ENCODE data around the gene COL8A2.

COL8A2 gene

GRCh38 chr1:36112823-36113222, 12.2 kb downstream of the COL8A2 start:
- no peak for DNase-seq (ENCODE audit: low spot score)

GRCh38 chr1:36111151-36111550, 13.9 kb downstream of the COL8A2 start:
- DNase-seq (ENCODE audit: low spot score), result no peak

- DNase-seq (ENCODE audit: low spot score), result peak; percentile 85
Measured at GRCh38 chr1:36109041-36109679, 15.9 kb downstream of the COL8A2 start.

- DNase-seq (ENCODE audit: low spot score), result no peak
Measured at GRCh38 chr1:36108314-36108713, 16.7 kb downstream of the COL8A2 start.

- DNase-seq (ENCODE audit: low spot score), result no peak
Measured at GRCh38 chr1:36107394-36107793, 17.6 kb downstream of the COL8A2 start.

- no peak for DNase-seq (ENCODE audit: low spot score)
Measured at GRCh38 chr1:36106269-36106668, 18.8 kb downstream of the COL8A2 start.

GRCh38 chr1:36101546-36101945, 23.5 kb downstream of the COL8A2 start:
- DNase-seq (ENCODE audit: low spot score), result no peak

GRCh38 chr1:36100376-36100775, 24.6 kb downstream of the COL8A2 start:
- no peak for DNase-seq (ENCODE audit: low spot score)

GRCh38 chr1:36099681-36100341, 25.2 kb downstream of the COL8A2 start:
- peak; percentile 91 for DNase-seq (ENCODE audit: low spot score)

- no peak for DNase-seq (ENCODE audit: low spot score)
Measured at GRCh38 chr1:36098650-36099365, 26.2 kb downstream of the COL8A2 start.

- DNase-seq (ENCODE audit: low spot score), result no peak
Measured at GRCh38 chr1:36097693-36098585, 27.1 kb downstream of the COL8A2 start.

- DNase-seq (ENCODE audit: low spot score), result no peak
Measured at GRCh38 chr1:36096500-36097432, 28.3 kb downstream of the COL8A2 start.

GRCh38 chr1:36095760-36096405, 29.1 kb downstream of the COL8A2 start:
- no peak for DNase-seq (ENCODE audit: low spot score)

- DNase-seq (ENCODE audit: low spot score), result peak; percentile 12
Measured at GRCh38 chr1:36094621-36095061, 30.4 kb downstream of the COL8A2 start.

GRCh38 chr1:36093929-36094328, 31.1 kb downstream of the COL8A2 start:
- DNase-seq (ENCODE audit: low spot score), result no peak

GRCh38 chr1:36093226-36093625, 31.8 kb downstream of the COL8A2 start:
- no peak for DNase-seq (ENCODE audit: low spot score)

- no peak for DNase-seq (ENCODE audit: low spot score)
Measured at GRCh38 chr1:36092798-36093185, 32.2 kb downstream of the COL8A2 start.

GRCh38 chr1:36092166-36092797, 32.7 kb downstream of the COL8A2 start:
- no peak for DNase-seq (ENCODE audit: low spot score)

- no peak for DNase-seq (ENCODE audit: low spot score)
Measured at GRCh38 chr1:36091698-36092097, 33.3 kb downstream of the COL8A2 start.

- no peak for DNase-seq (ENCODE audit: low spot score)
Measured at GRCh38 chr1:36091141-36091540, 33.9 kb downstream of the COL8A2 start.

Measured in AG08396 (cell line).